SU-DHL-6 (cell line): Measurements from ENCODE around the gene TCF12.

ENCODE experiments used
- H2AFZ ChIP-seq: fragments of 200-600 bp; sonication (generic); 2 replicates; pipeline ENCODE4 v1.6.1; 2014; ENCODE audit warnings: low read depth, mild to moderate bottlenecking, moderate library complexity, mixed read lengths, antibody characterized with exemption, low read length; ENCODE audit not compliant: severe bottlenecking
- H3F3A ChIP-seq: fragments of 200-600 bp; shearing (Covaris generic); 2 replicates; pipeline ENCODE4 v1.6.0; 2016; ENCODE audit warnings: antibody characterized with exemption, mild to moderate bottlenecking; ENCODE audit not compliant: insufficient read depth
- H3K27ac ChIP-seq: fragments of 200-600 bp; sonication (generic); 2 replicates; pipeline ENCODE4 v1.5.1; 2016; ENCODE audit warnings: low read depth, mild to moderate bottlenecking, low read length, moderate library complexity, mixed read lengths
- H3K27me3 ChIP-seq: fragments of 200-600 bp; sonication (generic), shearing (Covaris generic); 2 replicates; pipeline ENCODE4 v1.6.0; 2014; ENCODE audit warnings: mild to moderate bottlenecking, low read length
- H3K36me3 ChIP-seq: fragments of 200-600 bp; sonication (generic); 2 replicates; pipeline ENCODE4 v1.6.1; 2014; ENCODE audit warnings: mild to moderate bottlenecking, low read length, mixed read lengths
- H3K4me2 ChIP-seq: fragments of 300-600, 200-600 bp; shearing (Covaris generic), sonication (generic); 2 replicates; pipeline ENCODE4 v1.6.0; 2014; ENCODE audit warnings: low read length, low read depth, mild to moderate bottlenecking; ENCODE audit not compliant: poor library complexity, severe bottlenecking
- H3K4me3 ChIP-seq: fragments of 200-600 bp; sonication (generic); 2 replicates; pipeline ENCODE4 v1.5.1; 2014; ENCODE audit warnings: antibody characterized with exemption, low read length, mild to moderate bottlenecking, mixed read lengths; ENCODE audit not compliant: insufficient read depth, poor library complexity, severe bottlenecking
- H3K79me2 ChIP-seq: fragments of 200-600 bp; sonication (generic); 2 replicates; pipeline ENCODE4 v1.6.1; 2014; ENCODE audit warnings: mild to moderate bottlenecking, low read length, moderate library complexity; ENCODE audit not compliant: insufficient read depth
- H3K9ac ChIP-seq: fragments of 200-600 bp; sonication (generic); 2 replicates; pipeline ENCODE4 v1.7.0; 2014; ENCODE audit warnings: mild to moderate bottlenecking, low read length
- H3K9me2 ChIP-seq: fragments of 200-600 bp; sonication (generic); replicated peaks from 2 replicates; pipeline ENCODE4 v1.6.1; 2014; ENCODE audit warnings: low read length; ENCODE audit not compliant: insufficient read depth
- H3K9me3 ChIP-seq: fragments of 200-600 bp; sonication (generic); 2 replicates; pipeline ENCODE4 v1.6.1; 2014; ENCODE audit warnings: low read length, mixed read lengths; ENCODE audit not compliant: insufficient read depth
- H4K20me1 ChIP-seq: fragments of 200-600 bp; sonication (generic); 2 replicates; pipeline ENCODE4 v1.6.1; 2014; ENCODE audit warnings: low read depth, mild to moderate bottlenecking, antibody characterized with exemption, low read length, moderate library complexity, mixed read lengths
- CTCF ChIP-seq: fragments of 200-600 bp; sonication (generic); IDR thresholded peaks from one replicate; pipeline ENCODE4 v1.5.1; 2017; ENCODE audit warnings: antibody characterized with exemption, mild to moderate bottlenecking, low read length, moderate library complexity; ENCODE audit not compliant: insufficient read depth, poor library complexity, severe bottlenecking
- EZH2phosphoT487 ChIP-seq: fragments of 200-600 bp; sonication (generic), shearing (Covaris generic); conservative IDR thresholded peaks from 2 replicates; pipeline ENCODE4 v1.6.1; 2018; ENCODE audit warnings: mild to moderate bottlenecking, antibody characterized with exemption, low read length, moderate library complexity, mixed read lengths

TCF12 gene

GRCh38 chr15:57314221-57314620 lies 395.8 kb downstream of the TCF12 start:
- H3K9me2 ChIP-seq, result no peaks in the 10 kb centered on the region
- H3K27me3 ChIP-seq, result no peaks in the 10 kb centered on the region
- H2AFZ ChIP-seq, result no peak overlapping the region
- no peaks in the 10 kb centered on the region for H3F3A ChIP-seq
- no peak overlapping the region for H3K4me2 ChIP-seq
- no peak overlapping the region for H3K27ac ChIP-seq
- H3K4me3 ChIP-seq, result no peak overlapping the region
- no peaks in the 10 kb centered on the region for H3K9me3 ChIP-seq
- no peaks in the 10 kb centered on the region for H3K36me3 ChIP-seq
- H3K79me2 ChIP-seq, result no peaks in the 10 kb centered on the region
- no peaks in the 10 kb centered on the region for H4K20me1 ChIP-seq
- no peak overlapping the region for H3K9ac ChIP-seq
- TF ChIP-seq CTCF (no peak), EZH2phosphoT487 (no peak)

DNA sequence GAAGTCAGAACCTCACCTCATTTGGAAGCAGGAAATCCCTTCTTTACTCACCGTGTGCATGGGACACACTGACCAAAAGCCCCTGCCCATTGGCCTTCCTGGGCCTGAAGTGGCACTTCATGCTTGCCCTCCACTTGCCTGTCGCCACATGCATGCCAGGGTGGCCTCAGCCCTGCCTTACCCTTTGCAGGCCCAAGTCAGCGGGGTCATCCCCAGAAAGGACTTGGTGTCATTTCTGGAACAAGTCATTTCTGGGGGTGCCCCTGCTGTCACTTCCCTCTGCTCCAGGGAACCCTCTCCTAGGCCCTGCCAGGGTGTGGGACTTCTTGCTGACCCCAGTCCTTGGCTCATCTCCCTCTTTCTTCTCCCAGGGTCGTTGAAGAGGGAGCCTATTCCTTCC lies 398.0 kb downstream of the TCF12 start:
- H3K79me2 ChIP-seq, result no peaks in the 10 kb centered on the region
- H3K27ac ChIP-seq, result no peak overlapping the region
- no peaks in the 10 kb centered on the region for H3K9me3 ChIP-seq
- no peaks in the 10 kb centered on the region for H3F3A ChIP-seq
- H2AFZ ChIP-seq, result no peak overlapping the region
- no peak overlapping the region for H3K4me3 ChIP-seq
- H4K20me1 ChIP-seq, result no peaks in the 10 kb centered on the region
- no peaks in the 10 kb centered on the region for H3K9me2 ChIP-seq
- H3K27me3 ChIP-seq, result no peaks in the 10 kb centered on the region
- no peak overlapping the region for H3K9ac ChIP-seq
- no peak overlapping the region for H3K4me2 ChIP-seq
- H3K36me3 ChIP-seq, result no peaks in the 10 kb centered on the region
- TF ChIP-seq CTCF (no peak), EZH2phosphoT487 (no peak)

DNA sequence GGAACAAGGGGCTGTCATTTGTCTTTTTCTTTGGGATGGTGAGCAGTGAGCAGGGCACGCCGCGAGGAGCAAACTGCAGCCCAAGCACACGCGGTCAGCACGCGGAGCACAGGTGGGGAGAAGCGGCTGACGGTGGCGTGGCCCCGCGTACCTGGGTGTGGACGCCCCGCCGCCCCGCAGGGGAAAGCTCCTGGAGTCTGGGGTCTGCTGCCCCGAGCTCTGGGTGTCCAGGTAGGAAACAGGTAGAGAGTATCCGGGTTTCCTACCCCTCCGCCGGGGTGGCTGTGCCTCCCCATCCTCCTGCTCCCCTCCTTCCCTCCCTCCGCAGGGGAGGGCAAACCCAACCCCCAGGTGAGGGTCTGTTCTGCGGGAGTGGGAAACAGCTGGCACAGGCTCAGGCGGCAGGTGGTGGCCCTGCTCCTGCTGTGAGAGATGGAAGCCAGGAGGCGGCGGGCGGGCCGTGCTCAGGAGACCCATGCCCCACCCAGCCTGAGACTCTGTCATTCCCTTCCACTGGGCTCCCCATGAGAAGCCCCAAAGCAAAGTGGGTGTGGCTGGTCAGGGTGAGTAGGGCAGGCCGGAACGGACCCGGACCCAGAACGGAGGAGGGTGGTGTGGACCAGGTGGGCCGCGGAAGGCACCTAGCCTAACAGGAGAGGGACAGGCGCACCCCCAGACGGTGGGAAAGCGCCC lies 400.9 kb downstream of the TCF12 start:
- Histone ChIP-seq H3K79me2 (no peaks in the 10 kb centered on the region), H3K9me2 (no peaks in the 10 kb centered on the region), H3K9ac (no peak overlapping the region), H3K27ac (no peak overlapping the region), H3K27me3 (no peaks in the 10 kb centered on the region), H2AFZ (no peak overlapping the region), H3K4me3 (no peak overlapping the region), H4K20me1 (no peaks in the 10 kb centered on the region), H3K4me2 (no peak overlapping the region), H3K36me3 (no peaks in the 10 kb centered on the region), H3F3A (no peaks in the 10 kb centered on the region), H3K9me3 (no peaks in the 10 kb centered on the region)
- TF ChIP-seq EZH2phosphoT487, result no peak
- TF ChIP-seq CTCF, result no peak
